ENCODE results near the gene CARD19. TPM values are rescaled to one million over a fixed set of nuclear protein-coding genes. Genes with fewer than 3 reads are reported as not detected.

Gene CARD19
- total and polyA plus RNA-seq, 9 of the 15 experiments (the other 6 are each of a cell fraction or from before 2014, with no cell fraction given): 0.90 to 34.9 (median 14.6) TPM

DNA sequence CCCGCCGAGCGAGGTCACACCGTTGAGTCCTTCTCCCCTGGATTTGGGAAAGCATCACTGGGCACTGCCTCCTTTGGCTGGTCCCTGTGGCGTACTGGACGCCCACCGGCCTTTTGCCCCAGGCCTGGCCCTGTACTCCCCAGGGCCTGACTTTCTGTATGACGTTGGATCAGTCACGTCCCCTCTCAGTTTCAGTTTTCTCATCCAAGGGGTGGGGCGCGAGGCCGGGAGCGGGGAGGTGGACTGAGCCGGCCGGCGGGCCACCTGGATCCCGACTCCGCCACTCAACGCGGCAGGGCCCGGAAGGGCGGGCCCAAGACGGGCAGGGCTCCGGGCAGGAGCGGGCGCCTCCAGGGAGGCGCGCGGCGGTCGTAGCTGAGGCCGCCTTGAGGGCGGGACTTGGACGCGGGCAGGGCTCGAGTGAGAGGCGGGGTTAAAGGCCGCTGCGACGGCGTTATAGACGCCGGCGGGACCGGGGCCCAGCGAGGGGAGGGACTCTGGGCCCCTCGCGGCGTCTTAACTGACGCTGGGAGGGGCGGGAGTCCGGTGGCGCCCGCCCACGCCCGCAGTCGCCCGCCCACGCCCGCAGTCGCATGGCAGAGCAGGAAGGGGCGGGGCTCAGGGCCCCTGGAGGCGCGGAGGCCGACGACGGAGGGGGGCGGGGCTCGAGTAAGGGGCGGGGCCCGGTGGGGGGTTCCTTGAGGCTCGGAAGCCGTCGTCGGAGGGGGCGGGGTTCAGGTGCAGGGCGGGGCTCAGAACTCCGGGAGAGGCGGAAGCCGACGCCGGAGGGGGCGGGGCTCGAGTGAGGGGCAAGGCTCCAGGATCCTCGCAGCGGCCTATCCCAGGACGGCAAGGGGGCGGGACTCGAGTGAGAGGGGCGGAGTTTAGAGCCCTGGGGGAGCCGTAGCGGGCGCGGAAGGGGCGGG lies 549 bp upstream of the CARD19 start (continued):
- TF ChIP-seq MYC (IDR thresholded peaks at IDR 0.05; ENCODE audit: low read depth, low read length) (peak; percentile 71), MYC (CRISPR knock-in tag; IDR thresholded peaks at IDR 0.05; ENCODE audit: borderline replicate concordance, low read depth) (no peak), GATAD2A (IDR thresholded peaks at IDR 0.05) (0 out of 2 replicates have a peak, but pooled peaks have one; percentile 29), ATF1 (CRISPR knock-in tag; IDR thresholded peaks at IDR 0.05) (no peak), ATF1 (tag; IDR thresholded peaks at IDR 0.05) (peak; percentile 71), BCL6 (CRISPR knock-in tag; IDR thresholded peaks at IDR 0.05) (no peak), FIP1L1 (IDR thresholded peaks at IDR 0.05; ENCODE audit: low read depth, low read length, poor library complexity, severe bottlenecking) (peak; percentile 47), ELF2 (CRISPR knock-in tag; IDR thresholded peaks at IDR 0.05) (peak; percentile 52; the same call in 1 of the 2 replicates), ARNT (IDR thresholded peaks at IDR 0.05) (no peak), CAMTA2 (CRISPR knock-in tag; conservative IDR thresholded peaks at IDR 0.05) (0 out of 2 replicates have a peak, but pooled peaks have one; percentile 19), ZFP1 (CRISPR knock-in tag; IDR thresholded peaks at IDR 0.05) (peak; percentile 56; the same call in 1 of the 2 replicates), CREM (IDR thresholded peaks at IDR 0.05; ENCODE audit: low read depth) (peak; percentile 27), TOE1 (IDR thresholded peaks at IDR 0.05; ENCODE audit: borderline replicate concordance) (0 out of 2 replicates have a peak, but pooled peaks have one; percentile 39), TOE1 (CRISPR knock-in tag; IDR thresholded peaks at IDR 0.05; ENCODE audit: borderline replicate concordance, low read depth) (no peak), NFIC (IDR thresholded peaks at IDR 0.05) (0 out of 2 replicates have a peak, but pooled peaks have one; percentile 29), ESRRA (IDR thresholded peaks at IDR 0.05; ENCODE audit: borderline replicate concordance, low read depth) (peak; percentile 99), POLR2B (IDR thresholded peaks at IDR 0.05; ENCODE audit: low read depth, partially characterized antibody) (peak; percentile 72), WHSC1 (IDR thresholded peaks at IDR 0.05; ENCODE audit: low read length) (no peak), POLR2A (conservative IDR thresholded peaks at IDR 0.05) (peak; percentile 89), NCOR1 (IDR thresholded peaks at IDR 0.05) (no peak), SETDB1 (IDR thresholded peaks at IDR 0.05; ENCODE audit: low read length) (no peak), ZBED1 (IDR thresholded peaks at IDR 0.05) (no peak)
- TF ChIP-seq, protein P1, sequence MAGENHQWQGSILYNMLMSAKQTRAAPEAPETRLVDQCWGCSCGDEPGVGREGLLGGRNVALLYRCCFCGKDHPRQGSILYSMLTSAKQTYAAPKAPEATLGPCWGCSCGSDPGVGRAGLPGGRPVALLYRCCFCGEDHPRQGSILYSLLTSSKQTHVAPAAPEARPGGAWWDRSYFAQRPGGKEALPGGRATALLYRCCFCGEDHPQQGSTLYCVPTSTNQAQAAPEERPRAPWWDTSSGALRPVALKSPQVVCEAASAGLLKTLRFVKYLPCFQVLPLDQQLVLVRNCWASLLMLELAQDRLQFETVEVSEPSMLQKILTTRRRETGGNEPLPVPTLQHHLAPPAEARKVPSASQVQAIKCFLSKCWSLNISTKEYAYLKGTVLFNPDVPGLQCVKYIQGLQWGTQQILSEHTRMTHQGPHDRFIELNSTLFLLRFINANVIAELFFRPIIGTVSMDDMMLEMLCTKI (IDR thresholded peaks at IDR 0.05; ENCODE audit: partially characterized antibody): no peak
- TF ChIP-seq, protein P2, sequence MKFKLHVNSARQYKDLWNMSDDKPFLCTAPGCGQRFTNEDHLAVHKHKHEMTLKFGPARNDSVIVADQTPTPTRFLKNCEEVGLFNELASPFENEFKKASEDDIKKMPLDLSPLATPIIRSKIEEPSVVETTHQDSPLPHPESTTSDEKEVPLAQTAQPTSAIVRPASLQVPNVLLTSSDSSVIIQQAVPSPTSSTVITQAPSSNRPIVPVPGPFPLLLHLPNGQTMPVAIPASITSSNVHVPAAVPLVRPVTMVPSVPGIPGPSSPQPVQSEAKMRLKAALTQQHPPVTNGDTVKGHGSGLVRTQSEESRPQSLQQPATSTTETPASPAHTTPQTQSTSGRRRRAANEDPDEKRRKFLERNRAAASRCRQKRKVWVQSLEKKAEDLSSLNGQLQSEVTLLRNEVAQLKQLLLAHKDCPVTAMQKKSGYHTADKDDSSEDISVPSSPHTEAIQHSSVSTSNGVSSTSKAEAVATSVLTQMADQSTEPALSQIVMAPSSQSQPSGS (CRISPR knock-in tag; IDR thresholded peaks at IDR 0.05): no peak
- TF ChIP-seq, protein P3, sequence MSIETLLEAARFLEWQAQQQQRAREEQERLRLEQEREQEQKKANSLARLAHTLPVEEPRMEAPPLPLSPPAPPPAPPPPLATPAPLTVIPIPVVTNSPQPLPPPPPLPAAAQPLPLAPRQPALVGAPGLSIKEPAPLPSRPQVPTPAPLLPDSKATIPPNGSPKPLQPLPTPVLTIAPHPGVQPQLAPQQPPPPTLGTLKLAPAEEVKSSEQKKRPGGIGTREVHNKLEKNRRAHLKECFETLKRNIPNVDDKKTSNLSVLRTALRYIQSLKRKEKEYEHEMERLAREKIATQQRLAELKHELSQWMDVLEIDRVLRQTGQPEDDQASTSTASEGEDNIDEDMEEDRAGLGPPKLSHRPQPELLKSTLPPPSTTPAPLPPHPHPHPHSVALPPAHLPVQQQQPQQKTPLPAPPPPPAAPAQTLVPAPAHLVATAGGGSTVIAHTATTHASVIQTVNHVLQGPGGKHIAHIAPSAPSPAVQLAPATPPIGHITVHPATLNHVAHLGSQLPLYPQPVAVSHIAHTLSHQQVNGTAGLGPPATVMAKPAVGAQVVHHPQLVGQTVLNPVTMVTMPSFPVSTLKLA (conservative IDR thresholded peaks at IDR 0.05): peak; percentile 46 to 75; a peak in 3 of 4 replicates
- TF ChIP-seq, protein P4, sequence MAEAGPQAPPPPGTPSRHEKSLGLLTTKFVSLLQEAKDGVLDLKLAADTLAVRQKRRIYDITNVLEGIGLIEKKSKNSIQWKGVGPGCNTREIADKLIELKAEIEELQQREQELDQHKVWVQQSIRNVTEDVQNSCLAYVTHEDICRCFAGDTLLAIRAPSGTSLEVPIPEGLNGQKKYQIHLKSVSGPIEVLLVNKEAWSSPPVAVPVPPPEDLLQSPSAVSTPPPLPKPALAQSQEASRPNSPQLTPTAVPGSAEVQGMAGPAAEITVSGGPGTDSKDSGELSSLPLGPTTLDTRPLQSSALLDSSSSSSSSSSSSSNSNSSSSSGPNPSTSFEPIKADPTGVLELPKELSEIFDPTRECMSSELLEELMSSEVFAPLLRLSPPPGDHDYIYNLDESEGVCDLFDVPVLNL (CRISPR knock-in tag; IDR thresholded peaks at IDR 0.05; ENCODE audit: low read depth): no peak

Data from K562 (cell line).